Mucosa of gallbladder (tissue), 1 donor: Measurements from ENCODE around the gene PCDHGA4. TPM values are rescaled to one million over a fixed set of nuclear protein-coding genes. Genes with fewer than 3 reads are reported as not detected.
"Not testable (repeated sequence)": the region's sequence is repeated elsewhere in the genome, so short reads cannot be mapped to it uniquely, and the experiment has no call there.

Experiments used
- DNase-seq: peaks from one replicate; pipeline ENCODE4 v3.0.0-alpha.2; 2020; ENCODE audit warnings: low spot score
- total RNA-seq: library from RNA; stranded (reverse); gene quantifications from one replicate; pipeline ENCODE4 v1.2.1, GENCODE V29; 2021
- donor health status: DM: no; HTN: no; CAD: no.

The PCDHGA4 gene
- total RNA-seq, 1 donor from 2014 or later = 3.3 TPM

DNA sequence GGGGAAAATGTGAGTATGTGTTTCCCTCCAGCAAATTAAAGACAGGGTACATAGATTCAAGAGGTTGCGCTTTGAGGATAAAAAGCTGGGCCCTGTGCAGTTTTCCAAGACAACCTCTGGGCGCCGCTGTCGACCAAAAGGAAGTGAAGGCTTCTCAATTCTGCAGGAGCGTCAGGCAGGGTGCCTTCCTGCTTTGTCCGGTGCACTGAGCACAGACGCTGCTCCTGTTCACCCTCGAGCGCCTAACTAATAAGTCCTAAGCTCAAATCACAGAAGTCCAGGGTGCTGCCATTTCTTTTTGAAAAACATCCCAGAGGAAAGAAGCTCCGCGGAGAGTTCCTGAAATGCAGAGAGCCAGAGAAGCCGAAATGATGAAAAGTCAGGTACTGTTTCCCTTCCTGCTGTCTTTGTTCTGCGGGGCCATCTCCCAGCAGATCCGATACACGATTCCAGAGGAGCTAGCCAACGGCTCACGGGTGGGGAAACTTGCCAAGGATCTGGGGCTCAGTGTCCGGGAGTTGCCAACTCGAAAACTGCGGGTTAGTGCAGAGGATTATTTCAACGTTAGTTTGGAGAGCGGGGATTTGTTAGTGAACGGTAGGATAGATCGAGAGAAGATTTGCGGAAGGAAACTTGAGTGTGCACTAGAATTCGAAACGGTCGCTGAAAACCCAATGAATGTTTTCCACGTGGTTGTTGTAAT is 4.8 kb upstream of the PCDHGA4 start, which contains the start of gene PCDHGB1:
Gene PCDHGB1, plus strand, starts transcription at position 183 of the 703 bp plus-strand sequence. Its CDS starts 162 bp downstream, at position 345.
- no peak for DNase-seq

DNA sequence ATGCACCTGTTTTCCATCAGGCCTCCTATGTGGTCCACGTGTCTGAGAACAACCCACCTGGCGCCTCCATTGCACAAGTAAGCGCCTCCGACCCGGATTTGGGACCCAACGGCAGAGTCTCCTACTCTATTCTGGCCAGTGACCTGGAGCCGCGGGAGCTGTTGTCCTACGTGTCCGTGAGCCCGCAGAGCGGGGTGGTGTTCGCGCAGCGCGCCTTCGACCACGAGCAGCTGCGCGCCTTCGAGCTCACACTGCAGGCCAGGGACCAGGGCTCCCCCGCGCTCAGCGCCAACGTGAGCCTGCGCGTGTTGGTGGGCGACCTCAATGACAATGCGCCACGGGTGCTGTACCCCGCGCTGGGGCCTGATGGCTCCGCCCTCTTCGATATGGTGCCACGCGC is 3.2 kb upstream of the PCDHGA4 start:
- no peak for DNase-seq

DNA sequence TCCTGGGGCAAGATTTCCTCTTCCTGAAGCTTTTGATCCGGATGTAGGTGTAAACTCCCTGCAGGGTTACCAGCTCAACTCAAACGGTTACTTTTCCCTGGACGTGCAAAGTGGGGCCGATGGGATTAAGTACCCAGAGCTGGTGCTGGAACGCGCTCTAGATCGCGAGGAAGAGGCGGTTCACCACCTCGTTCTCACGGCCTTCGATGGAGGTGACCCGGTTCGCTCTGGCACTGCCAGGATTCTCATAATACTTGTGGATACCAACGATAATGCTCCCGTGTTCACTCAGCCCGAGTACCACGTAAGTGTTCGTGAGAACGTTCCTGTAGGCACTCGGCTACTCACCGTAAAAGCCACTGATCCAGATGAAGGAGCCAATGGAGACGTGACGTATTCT is 820 bp downstream of the PCDHGA4 start:
- DNase-seq = no peak

DNA sequence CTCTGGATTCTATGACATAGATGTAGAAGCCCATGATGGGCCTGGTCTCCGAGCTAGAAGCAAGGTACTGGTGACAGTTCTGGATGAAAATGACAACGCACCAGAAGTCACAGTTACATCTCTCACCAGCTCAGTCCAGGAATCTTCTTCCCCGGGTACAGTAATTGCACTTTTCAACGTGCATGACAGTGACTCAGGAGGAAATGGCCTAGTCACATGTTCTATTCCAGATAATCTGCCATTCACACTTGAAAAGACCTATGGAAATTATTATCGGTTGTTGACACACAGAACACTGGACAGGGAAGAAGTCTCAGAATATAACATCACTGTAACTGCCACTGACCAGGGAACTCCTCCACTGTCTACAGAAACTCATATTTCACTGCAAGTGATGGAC is 1.3 kb downstream of the PCDHGA4 start:
- DNase-seq = no peak

DNA sequence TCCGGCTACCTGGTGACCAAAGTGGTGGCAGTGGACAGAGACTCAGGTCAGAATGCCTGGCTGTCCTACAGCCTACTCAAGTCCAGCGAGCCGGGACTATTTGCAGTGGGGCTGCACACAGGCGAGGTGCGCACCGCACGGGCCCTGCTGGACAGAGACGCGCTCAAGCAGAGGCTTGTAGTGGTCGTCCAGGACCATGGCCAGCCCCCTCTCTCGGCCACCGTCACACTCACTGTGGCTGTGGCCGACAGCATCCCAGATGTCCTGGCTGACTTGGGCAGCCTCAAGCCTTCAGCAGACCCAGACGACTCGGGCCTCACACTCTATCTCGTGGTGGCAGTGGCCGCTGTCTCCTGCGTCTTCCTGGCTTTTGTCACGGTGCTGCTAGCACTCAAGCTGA is 2.1 kb downstream of the PCDHGA4 start:
- DNase-seq = no peak

DNA sequence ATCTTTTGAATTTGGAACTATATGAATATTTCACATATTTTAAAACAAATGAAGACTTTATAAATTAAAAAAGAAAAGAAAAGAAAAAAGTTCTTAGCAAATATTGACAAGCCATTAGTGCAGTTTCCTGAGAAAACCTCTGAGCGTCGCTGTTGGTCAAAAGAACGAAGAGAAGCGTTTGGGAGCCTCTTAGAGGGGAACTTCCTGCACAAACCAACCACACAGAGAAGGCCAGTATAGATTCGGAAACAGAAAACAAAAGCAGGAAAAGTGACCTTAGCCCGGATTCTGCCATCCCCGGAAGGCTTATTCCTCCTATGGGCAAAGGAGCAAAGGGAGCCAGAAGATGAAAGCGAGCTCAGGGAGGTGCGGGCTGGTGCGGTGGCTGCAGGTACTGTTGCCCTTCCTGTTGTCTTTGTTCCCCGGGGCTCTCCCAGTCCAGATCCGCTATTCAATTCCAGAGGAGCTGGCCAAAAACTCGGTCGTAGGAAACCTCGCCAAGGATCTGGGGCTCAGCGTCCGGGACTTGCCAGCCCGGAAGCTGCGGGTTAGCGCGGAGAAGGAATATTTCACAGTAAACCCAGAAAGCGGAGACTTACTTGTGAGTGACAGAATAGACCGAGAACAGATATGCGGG is 5.1 kb downstream of the PCDHGA4 start, which contains the start of gene PCDHGB2:
Gene PCDHGB2, plus strand, starts transcription at position 205 of the 637 bp plus-strand sequence. Its CDS starts 142 bp downstream, at position 347.
- no peak for DNase-seq

DNA sequence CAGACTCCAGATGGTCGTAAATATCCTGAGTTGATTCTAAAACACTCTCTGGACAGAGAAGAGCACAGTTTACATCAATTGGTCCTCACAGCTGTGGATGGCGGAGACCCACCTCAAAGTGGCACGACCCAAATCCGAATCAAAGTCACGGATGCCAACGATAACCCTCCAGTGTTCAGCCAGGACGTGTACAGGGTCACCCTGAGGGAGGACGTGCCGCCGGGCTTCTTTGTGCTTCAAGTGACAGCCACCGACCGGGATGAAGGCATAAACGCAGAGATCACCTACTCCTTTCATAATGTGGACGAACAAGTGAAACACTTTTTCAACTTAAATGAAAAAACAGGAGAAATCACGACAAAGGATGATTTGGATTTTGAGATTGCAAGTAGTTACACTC is 5.9 kb downstream of the PCDHGA4 start:
- DNase-seq = no peak

DNA sequence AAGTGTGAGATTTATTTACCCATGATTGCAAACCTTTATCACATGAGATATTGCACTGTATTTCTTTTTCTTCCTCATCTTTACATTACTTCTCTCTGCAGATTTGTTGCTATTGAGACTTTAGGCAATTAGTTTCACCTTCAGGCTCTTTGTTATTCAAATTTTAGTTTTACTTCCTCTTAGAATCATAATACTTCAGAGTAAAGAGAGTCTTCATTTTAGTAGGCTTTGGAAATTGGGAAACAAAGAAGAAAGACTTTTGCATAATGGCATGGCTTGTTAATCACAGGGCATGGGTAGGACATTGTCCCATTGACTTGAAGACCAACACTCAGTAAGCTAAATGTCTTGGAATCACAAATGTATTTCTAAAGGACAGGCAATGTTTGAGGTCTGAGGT is 7.9 kb downstream of the PCDHGA4 start:
- DNase-seq = no peak

DNA sequence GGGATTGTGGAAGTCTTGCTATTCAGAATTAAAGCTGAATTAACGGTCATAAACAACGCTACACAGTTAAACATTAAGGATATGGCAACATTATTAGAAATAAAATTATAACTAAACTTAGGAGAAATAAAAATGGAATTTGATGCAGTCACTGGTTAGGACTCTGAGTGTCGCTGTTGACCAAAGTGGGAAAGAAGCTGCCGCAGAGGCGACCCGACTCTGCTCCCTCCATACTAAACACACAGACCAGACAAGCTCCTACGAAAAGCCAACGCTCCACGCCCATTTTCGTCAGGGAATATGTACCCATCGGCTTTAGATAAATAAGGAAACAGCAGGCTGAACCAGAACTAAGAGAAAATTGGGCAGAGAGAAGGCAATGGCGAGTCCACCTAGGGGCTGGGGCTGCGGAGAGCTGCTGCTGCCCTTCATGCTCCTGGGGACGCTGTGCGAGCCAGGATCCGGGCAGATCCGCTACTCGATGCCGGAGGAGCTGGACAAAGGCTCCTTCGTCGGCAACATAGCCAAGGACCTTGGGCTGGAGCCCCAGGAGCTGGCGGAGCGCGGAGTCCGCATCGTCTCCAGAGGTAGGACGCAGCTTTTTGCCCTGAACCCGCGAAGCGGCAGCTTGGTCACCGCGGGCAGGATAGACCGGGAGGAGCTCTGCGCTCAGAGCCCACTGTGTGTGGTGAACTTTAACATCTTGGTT is 9.3 kb downstream of the PCDHGA4 start, which contains the start of gene PCDHGA5:
Gene PCDHGA5, plus strand, starts transcription at position 211 of the 709 bp plus-strand sequence. Its CDS starts 169 bp downstream, at position 380.
- no peak for DNase-seq

DNA sequence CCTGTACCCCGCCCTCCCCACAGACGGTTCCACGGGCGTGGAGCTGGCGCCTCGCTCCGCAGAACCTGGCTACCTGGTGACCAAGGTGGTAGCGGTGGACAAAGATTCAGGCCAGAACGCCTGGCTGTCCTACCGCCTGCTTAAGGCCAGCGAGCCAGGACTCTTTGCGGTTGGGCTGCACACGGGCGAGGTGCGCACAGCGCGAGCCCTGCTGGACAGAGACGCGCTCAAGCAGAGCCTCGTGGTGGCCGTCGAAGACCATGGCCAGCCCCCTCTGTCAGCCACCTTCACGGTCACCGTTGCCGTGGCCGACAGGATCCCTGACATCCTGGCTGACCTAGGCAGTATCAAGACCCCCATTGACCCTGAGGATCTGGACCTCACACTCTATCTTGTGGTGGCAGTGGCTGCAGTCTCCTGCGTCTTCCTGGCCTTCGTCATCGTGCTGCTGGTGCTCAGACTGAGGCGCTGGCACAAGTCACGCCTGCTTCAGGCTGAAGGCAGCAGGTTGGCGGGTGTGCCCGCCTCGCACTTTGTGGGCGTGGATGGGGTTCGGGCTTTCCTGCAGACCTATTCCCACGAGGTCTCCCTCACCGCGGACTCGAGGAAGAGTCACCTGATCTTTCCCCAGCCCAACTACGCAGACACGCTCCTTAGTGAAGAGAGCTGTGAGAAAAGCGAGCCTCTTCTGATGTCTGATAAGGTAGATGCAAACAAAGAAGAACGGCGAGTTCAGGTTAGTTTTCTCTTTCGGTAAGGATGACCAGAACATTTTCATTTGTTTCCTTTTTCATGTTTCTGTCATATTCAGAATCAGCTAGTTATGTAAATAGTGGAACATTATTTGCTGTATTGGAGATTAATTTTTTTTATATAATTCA is 11.4 kb downstream of the PCDHGA4 start:
- no peak for DNase-seq

DNA sequence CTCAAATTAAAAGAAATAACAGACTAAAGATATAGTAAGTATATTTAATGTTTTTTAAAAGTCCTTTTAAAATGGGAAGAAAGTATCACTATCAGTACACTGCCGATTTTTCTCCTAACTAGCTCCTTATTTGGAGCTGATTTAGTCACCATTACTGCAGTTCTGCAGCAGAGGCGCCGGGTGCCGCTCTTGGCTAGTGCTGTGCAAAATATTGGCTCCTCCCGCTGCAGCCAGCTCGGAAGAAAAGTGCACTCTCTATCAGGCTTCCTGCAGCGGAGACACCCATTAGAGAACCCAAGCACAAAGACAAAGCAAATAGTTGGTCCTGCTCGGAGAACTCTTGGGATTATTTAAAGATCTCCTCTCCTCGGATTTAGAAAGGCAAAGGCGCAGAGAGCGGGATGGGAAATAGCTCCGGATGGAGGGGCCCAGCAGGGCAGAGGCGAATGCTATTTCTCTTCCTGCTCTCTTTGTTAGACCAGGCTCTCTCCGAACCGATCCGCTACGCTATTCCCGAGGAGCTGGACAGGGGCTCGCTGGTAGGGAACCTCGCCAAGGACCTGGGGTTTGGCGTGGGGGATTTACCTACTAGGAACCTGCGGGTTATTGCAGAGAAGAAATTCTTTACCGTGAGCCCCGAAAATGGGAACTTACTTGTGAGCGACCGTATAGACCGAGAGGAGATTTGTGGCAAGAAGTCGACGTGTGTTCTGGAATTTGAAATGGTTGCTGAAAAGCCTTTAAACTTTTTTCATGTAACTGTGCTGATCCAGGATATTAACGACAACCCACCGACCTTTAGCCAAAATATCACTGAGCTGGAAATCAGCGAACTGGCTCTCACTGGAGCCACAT is 15.4 kb downstream of the PCDHGA4 start, which contains the start of gene PCDHGB3:
Gene PCDHGB3, plus strand, starts transcription at position 249 of the 855 bp plus-strand sequence. Its CDS starts 153 bp downstream, at position 402.
- DNase-seq = no peak

DNA sequence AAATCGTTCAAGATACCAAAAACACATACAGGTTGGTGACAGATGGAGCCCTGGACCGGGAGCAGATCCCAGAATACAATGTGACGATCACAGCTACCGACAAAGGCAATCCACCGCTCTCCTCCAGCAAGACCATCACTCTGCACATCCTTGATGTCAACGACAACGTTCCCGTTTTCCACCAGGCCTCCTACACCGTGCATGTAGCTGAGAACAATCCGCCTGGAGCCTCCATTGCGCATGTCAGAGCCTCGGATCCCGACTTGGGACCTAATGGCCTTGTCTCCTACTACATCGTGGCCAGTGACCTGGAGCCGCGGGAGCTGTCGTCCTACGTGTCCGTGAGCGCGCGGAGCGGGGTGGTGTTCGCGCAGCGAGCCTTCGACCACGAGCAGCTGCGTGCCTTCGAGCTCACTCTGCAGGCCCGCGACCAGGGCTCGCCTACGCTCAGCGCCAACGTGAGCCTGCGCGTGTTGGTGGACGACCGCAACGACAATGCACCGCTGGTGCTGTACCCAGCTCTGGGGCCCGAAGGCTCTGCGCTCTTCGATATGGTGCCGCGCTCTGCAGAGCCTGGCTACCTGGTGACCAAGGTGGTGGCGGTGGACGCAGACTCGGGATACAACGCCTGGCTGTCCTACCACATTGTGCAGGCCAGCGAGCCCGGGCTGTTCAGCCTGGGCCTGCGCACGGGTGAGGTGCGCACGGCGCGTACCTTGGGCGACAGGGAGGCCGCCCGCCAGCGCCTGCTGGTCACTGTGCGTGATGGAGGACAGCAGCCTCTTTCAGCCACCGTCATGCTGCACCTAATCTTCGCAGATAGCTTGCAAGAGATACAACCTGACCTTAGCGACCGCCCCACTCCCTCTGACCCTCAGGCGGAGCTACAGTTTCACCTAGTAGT is 17.0 kb downstream of the PCDHGA4 start:
- no peak for DNase-seq

DNA sequence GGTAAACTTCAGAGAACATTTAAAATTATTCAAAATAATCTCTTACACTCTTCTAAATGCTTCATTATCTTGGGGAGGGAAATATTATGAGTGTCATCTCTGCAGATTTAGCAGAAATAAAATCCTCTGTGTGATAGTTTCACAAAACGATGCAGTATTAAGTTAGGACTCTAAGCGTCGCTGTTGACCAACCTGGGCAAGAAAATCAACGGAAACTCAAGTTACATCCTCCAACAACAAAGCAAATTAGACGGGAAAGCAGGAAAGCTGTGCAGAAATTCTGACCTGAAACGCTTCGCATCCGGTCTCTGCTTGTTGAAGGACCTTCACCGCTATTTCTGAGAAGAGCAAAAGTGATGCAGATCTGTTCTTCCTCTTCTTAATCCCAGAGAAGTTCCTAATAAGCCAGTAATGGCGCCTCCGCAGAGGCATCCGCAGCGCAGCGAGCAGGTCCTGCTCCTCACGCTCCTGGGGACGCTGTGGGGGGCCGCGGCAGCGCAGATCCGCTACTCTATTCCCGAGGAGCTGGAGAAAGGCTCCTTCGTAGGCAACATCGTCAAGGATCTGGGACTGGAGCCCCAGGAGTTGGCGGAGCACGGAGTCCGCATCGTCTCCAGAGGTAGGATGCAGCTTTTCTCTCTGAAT is 19.0 kb downstream of the PCDHGA4 start, which contains the start of gene PCDHGA6:
Gene PCDHGA6, plus strand, starts transcription at position 219 of the 645 bp plus-strand sequence. Its CDS starts 193 bp downstream, at position 412.
- DNase-seq = no peak

DNA sequence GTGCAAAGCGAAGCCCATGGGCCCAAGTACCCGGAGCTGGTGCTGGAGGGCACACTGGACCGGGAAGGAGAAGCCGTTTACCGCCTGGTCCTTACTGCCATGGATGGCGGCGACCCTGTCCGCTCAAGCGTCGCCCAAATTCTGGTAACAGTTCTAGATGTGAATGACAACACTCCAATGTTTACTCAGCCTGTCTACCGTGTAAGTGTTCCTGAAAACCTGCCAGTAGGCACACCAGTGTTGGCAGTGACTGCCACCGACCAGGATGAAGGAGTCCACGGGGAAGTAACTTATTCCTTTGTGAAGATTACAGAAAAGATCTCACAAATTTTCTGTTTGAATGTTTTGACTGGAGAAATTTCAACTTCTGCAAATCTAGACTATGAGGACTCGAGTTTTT is 19.8 kb downstream of the PCDHGA4 start:
- no peak for DNase-seq

DNA sequence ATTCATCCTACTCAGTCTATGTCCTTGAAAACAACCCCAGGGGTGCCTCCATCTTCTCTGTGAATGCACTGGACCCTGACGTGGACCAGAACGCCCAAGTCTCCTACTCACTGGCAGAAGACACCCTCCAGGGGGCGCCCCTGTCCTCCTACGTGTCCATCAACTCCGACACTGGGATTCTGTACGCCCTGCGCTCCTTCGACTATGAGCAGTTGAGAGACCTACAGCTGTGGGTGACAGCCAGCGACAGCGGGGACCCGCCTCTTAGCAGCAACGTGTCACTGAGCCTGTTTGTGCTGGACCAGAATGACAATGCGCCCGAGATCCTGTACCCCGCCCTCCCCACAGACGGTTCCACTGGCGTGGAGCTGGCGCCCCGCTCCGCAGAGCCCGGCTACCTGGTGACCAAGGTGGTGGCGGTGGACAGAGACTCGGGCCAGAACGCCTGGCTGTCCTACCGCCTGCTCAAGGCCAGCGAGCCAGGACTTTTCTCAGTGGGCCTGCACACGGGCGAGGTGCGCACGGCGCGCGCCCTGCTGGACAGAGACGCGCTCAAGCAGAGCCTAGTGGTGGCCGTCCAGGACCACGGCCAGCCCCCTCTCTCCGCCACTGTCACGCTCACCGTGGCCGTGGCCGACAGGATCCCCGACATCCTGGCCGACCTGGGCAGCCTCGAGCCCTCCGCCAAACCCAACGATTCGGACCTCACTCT is 20.8 kb downstream of the PCDHGA4 start:
- DNase-seq = not testable (repeated sequence)

DNA sequence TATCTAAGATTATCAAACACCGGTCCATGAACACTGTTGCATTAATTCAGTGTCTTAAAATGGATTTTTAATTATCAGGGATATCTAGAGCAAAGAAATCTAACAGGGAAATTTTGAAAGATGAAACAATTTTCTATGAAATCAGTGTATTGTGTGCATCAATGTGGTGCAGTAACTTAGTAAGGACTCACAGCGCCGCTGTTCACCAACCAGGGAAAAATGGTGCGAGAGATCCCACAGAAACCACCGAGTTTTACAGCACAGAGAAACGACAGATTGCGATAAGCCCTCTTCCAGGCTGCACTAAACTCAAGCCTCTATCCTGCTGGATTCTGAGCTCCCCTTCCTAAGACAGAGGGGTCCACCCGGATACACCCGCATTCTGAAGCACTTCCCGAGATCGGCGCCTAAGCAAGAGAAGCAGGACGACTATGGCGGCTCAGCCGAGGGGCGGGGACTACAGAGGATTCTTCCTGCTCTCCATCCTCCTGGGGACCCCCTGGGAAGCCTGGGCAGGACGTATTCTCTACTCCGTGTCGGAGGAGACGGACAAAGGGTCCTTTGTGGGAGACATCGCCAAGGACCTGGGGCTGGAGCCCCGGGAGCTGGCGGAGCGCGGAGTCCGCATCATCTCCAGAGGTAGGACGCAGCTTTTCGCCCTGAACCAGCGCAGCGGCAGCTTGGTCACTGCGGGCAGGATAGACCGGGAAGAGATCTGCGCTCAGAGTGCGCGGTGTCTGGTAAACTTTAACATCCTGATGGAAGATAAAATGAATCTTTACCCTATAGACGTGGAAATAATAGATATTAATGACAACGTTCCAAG is 27.9 kb downstream of the PCDHGA4 start, which contains the start of gene PCDHGA7:
Gene PCDHGA7, plus strand, starts transcription at position 274 of the 826 bp plus-strand sequence. Its CDS starts 158 bp downstream, at position 432.
- no peak for DNase-seq

DNA sequence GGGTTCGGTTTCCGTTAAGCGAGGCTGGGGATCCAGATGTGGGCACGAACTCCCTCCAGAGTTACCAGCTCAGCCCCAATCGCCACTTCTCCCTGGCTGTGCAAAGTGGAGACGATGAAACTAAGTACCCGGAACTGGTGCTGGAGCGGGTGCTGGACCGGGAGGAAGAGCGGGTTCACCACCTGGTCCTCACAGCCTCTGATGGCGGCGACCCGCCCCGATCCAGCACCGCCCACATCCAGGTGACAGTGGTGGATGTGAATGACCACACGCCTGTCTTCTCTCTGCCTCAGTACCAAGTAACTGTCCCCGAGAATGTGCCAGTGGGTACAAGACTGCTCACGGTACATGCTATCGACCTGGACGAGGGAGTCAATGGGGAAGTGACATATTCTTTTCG is 28.5 kb downstream of the PCDHGA4 start:
- DNase-seq = no peak
